Measurements from ENCODE around the gene BBOX1.
"Not testable (repeated sequence)": the region's sequence is repeated elsewhere in the genome, so short reads cannot be mapped to it uniquely, and the experiment has no call there.

Gene BBOX1

GRCh38 chr11:27159335-27159679 lies 118.7 kb downstream of the BBOX1 start:
- no peaks in the 10 kb centered on the region for H3K9me3 ChIP-seq (ENCODE audit: low read depth, low read length)
- no peak for TF ChIP-seq FOXP2 (optimal IDR thresholded peaks at IDR 0.05; ENCODE audit: control extremely low read depth, extremely low read length, insufficient read depth)
- no peak for TF ChIP-seq EZH2 (IDR thresholded peaks at IDR 0.05)
- no peak for TF ChIP-seq POLR2AphosphoS5 (IDR thresholded peaks at IDR 0.05; ENCODE audit: borderline replicate concordance, low read depth, low read length)
- no peaks in the 10 kb centered on the region for H3K36me3 ChIP-seq (ENCODE audit: insufficient read depth, low read length)
- H3K27ac ChIP-seq, result no peak overlapping the region
- DNase-seq (ENCODE audit: low read depth, low spot score), result no peak
- no peak overlapping the region for H3K9ac ChIP-seq (ENCODE audit: insufficient read length)
- H3K4me3 ChIP-seq, result no peak overlapping the region

- H3K36me3 ChIP-seq (ENCODE audit: insufficient read depth, low read length), result no peaks in the 10 kb centered on the region
- H3K9ac ChIP-seq (ENCODE audit: insufficient read length), result no peak overlapping the region
- H3K4me3 ChIP-seq, result no peak overlapping the region
- DNase-seq (ENCODE audit: low read depth, low spot score), result no peak
- TF ChIP-seq FOXP2 (optimal IDR thresholded peaks at IDR 0.05; ENCODE audit: control extremely low read depth, extremely low read length, insufficient read depth) (no peak), EZH2 (IDR thresholded peaks at IDR 0.05) (no peak), POLR2AphosphoS5 (IDR thresholded peaks at IDR 0.05; ENCODE audit: borderline replicate concordance, low read depth, low read length) (no peak)
- no peaks in the 10 kb centered on the region for H3K9me3 ChIP-seq (ENCODE audit: low read depth, low read length)
- no peak overlapping the region for H3K27ac ChIP-seq
These were observed 120.5 kb downstream of the BBOX1 start for GRCh38 chr11:27161071-27161470.

- Histone ChIP-seq H3K9ac (ENCODE audit: insufficient read length) (no peak overlapping the region), H3K4me3 (no peak overlapping the region), H3K27ac (no peak overlapping the region), H3K36me3 (ENCODE audit: insufficient read depth, low read length) (no peaks in the 10 kb centered on the region), H3K9me3 (ENCODE audit: low read depth, low read length) (no peaks in the 10 kb centered on the region)
- no peak for DNase-seq (ENCODE audit: low read depth, low spot score)
- TF ChIP-seq POLR2AphosphoS5 (IDR thresholded peaks at IDR 0.05; ENCODE audit: borderline replicate concordance, low read depth, low read length) (no peak), EZH2 (IDR thresholded peaks at IDR 0.05) (no peak), FOXP2 (optimal IDR thresholded peaks at IDR 0.05; ENCODE audit: control extremely low read depth, extremely low read length, insufficient read depth) (no peak)
These were observed 121.6 kb downstream of the BBOX1 start for GRCh38 chr11:27162237-27162636.

GRCh38 chr11:27166130-27166529 lies 125.5 kb downstream of the BBOX1 start:
- TF ChIP-seq FOXP2 (optimal IDR thresholded peaks at IDR 0.05; ENCODE audit: control extremely low read depth, extremely low read length, insufficient read depth), result no peak
- no peak for TF ChIP-seq EZH2 (IDR thresholded peaks at IDR 0.05)
- TF ChIP-seq POLR2AphosphoS5 (IDR thresholded peaks at IDR 0.05; ENCODE audit: borderline replicate concordance, low read depth, low read length), result no peak
- Histone ChIP-seq H3K9me3 (ENCODE audit: low read depth, low read length) (no peaks in the 10 kb centered on the region), H3K4me3 (no peak overlapping the region), H3K9ac (ENCODE audit: insufficient read length) (no peak overlapping the region), H3K27ac (no peak overlapping the region), H3K36me3 (ENCODE audit: insufficient read depth, low read length) (no peaks in the 10 kb centered on the region)
- no peak for DNase-seq (ENCODE audit: low read depth, low spot score)

- H3K9ac ChIP-seq (ENCODE audit: insufficient read length), result no peak overlapping the region
- no peak for TF ChIP-seq FOXP2 (optimal IDR thresholded peaks at IDR 0.05; ENCODE audit: control extremely low read depth, extremely low read length, insufficient read depth)
- TF ChIP-seq EZH2 (IDR thresholded peaks at IDR 0.05), result no peak
- TF ChIP-seq POLR2AphosphoS5 (IDR thresholded peaks at IDR 0.05; ENCODE audit: borderline replicate concordance, low read depth, low read length), result no peak
- no peaks in the 10 kb centered on the region for H3K9me3 ChIP-seq (ENCODE audit: low read depth, low read length)
- DNase-seq (ENCODE audit: low read depth, low spot score), result no peak
- H3K4me3 ChIP-seq, result no peak overlapping the region
- H3K27ac ChIP-seq, result no peak overlapping the region
- no peaks in the 10 kb centered on the region for H3K36me3 ChIP-seq (ENCODE audit: insufficient read depth, low read length)
These were observed 130.9 kb downstream of the BBOX1 start for GRCh38 chr11:27171376-27171958.

- Histone ChIP-seq H3K4me3 (no peak overlapping the region), H3K36me3 (ENCODE audit: insufficient read depth, low read length) (no peaks in the 10 kb centered on the region), H3K27ac (no peak overlapping the region), H3K9me3 (ENCODE audit: low read depth, low read length) (no peaks in the 10 kb centered on the region), H3K9ac (ENCODE audit: insufficient read length) (no peak overlapping the region)
- TF ChIP-seq FOXP2 (optimal IDR thresholded peaks at IDR 0.05; ENCODE audit: control extremely low read depth, extremely low read length, insufficient read depth) (no peak), POLR2AphosphoS5 (IDR thresholded peaks at IDR 0.05; ENCODE audit: borderline replicate concordance, low read depth, low read length) (no peak), EZH2 (IDR thresholded peaks at IDR 0.05) (no peak)
- DNase-seq (ENCODE audit: low read depth, low spot score), result no peak
These were observed 132.9 kb downstream of the BBOX1 start for GRCh38 chr11:27173545-27173944.

GRCh38 chr11:27174021-27174420 lies 133.4 kb downstream of the BBOX1 start:
- Histone ChIP-seq H3K27ac (no peak overlapping the region), H3K9me3 (ENCODE audit: low read depth, low read length) (no peaks in the 10 kb centered on the region), H3K9ac (ENCODE audit: insufficient read length) (no peak overlapping the region), H3K4me3 (no peak overlapping the region), H3K36me3 (ENCODE audit: insufficient read depth, low read length) (no peaks in the 10 kb centered on the region)
- TF ChIP-seq EZH2 (IDR thresholded peaks at IDR 0.05) (no peak), FOXP2 (optimal IDR thresholded peaks at IDR 0.05; ENCODE audit: control extremely low read depth, extremely low read length, insufficient read depth) (no peak), POLR2AphosphoS5 (IDR thresholded peaks at IDR 0.05; ENCODE audit: borderline replicate concordance, low read depth, low read length) (no peak)
- DNase-seq (ENCODE audit: low read depth, low spot score), result no peak

GRCh38 chr11:27174672-27175210 lies 134.1 kb downstream of the BBOX1 start:
- H3K36me3 ChIP-seq (ENCODE audit: insufficient read depth, low read length), result no peaks in the 10 kb centered on the region
- no peak overlapping the region for H3K27ac ChIP-seq
- DNase-seq (ENCODE audit: low read depth, low spot score), result no peak
- TF ChIP-seq EZH2 (IDR thresholded peaks at IDR 0.05) (no peak), POLR2AphosphoS5 (IDR thresholded peaks at IDR 0.05; ENCODE audit: borderline replicate concordance, low read depth, low read length) (no peak), FOXP2 (optimal IDR thresholded peaks at IDR 0.05; ENCODE audit: control extremely low read depth, extremely low read length, insufficient read depth) (no peak)
- no peaks in the 10 kb centered on the region for H3K9me3 ChIP-seq (ENCODE audit: low read depth, low read length)
- H3K4me3 ChIP-seq, result no peak overlapping the region
- H3K9ac ChIP-seq (ENCODE audit: insufficient read length), result no peak overlapping the region

GRCh38 chr11:27175562-27175961 lies 134.9 kb downstream of the BBOX1 start:
- not testable (repeated sequence) for H3K36me3 ChIP-seq (ENCODE audit: insufficient read depth, low read length); H3K27ac ChIP-seq; H3K9ac ChIP-seq (ENCODE audit: insufficient read length); DNase-seq (ENCODE audit: low read depth, low spot score); H3K4me3 ChIP-seq; H3K9me3 ChIP-seq (ENCODE audit: low read depth, low read length)
